Erythroblast (primary cell): ENCODE data around the gene KREMEN2.

Source experiments
- DNase-seq, 2 experiments: peaks; one replicate each; lab custom pipeline; 2025; lab: John Stamatoyannopoulos, UW
- GATA1 ChIP-seq: IDR thresholded peaks from 2 replicates; pipeline ENCODE4 v1.6.1; 2011; ENCODE audit warnings: low read depth, mild to moderate bottlenecking, control low read depth, low read length, moderate library complexity
- POLR2A ChIP-seq: IDR thresholded peaks from 2 replicates; pipeline ENCODE4 v1.6.1; 2011; ENCODE audit warnings: mild to moderate bottlenecking, low read length

The KREMEN2 gene

DNA sequence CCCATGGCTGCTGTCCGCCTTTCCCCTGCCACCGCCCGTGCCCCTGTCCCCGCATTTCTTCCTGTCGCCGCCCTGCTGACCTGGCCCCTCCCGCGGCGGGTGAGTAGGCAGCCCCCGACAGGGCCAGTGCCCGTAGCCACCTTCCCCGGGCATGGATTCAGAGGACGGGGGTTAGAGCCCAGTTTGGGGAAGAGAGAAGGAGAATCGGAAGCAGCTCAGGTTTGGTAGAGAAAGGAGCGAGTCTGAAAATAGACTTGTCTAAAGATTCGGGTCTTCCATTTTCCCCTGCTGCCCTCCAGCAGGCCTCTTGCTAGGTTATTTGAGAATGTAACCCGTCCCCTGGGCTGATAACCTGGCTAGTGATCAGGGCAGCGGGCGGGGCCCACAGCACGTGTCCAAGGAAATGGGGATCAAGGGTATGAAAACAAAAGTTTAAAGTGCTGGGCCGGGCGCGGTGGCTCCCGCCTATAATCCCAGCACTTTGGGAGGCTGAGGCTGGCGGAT is 40.8 kb downstream of the KREMEN2 start:
- DNase-seq = peak; percentile 68 to 70
- no peak for TF ChIP-seq GATA1
- TF ChIP-seq POLR2A = no peak

- TF ChIP-seq POLR2A (peak; percentile 29), GATA1 (no peak)
- DNase-seq = peak; percentile 62 to 76
Measured at GRCh38 chr16:3007059-3007956, 43.2 kb downstream of the KREMEN2 start.

DNA sequence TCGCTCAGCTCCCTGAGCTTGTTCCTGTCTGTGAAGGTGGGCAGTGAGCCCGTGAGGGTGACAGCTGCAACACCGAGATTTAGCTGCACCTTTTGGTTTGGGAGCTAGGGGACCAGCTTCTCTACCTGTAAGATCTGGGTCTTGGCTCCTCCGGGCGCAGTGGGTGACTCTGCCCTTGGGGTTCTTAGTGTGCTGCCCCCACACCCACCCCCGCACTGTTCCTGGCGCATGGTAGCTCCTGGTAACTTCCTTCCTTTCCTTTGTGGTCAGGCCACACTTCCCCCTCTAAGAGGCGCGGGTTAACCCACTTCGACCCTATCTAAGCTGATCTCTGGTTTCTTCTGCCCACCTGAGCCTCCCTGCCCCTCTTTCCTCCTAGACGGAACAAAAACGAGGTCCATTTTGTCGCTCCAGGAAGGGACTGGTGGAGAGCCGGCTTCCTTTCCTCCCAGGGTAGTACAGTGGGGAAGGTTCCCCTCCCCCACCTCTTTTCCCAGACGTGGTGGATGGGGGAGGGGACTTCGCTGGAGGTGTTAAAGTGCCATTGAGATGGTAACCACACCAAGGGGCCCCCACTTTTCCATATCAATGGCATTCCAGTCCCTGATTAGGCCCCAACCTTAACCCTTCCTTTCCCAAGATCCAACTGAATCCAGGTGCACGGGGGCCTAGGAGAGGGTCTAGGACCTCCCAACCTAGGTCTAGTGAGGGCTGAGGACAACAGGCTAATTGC is 44.0 kb downstream of the KREMEN2 start:
- DNase-seq = peak in 1 of 2 experiments; percentile 23
- no peak for TF ChIP-seq POLR2A
- no peak for TF ChIP-seq GATA1

- peak; percentile 31 to 50 for DNase-seq
- TF ChIP-seq GATA1 (no peak), POLR2A (no peak)
Measured at GRCh38 chr16:3008690-3009037, 44.6 kb downstream of the KREMEN2 start.

DNA sequence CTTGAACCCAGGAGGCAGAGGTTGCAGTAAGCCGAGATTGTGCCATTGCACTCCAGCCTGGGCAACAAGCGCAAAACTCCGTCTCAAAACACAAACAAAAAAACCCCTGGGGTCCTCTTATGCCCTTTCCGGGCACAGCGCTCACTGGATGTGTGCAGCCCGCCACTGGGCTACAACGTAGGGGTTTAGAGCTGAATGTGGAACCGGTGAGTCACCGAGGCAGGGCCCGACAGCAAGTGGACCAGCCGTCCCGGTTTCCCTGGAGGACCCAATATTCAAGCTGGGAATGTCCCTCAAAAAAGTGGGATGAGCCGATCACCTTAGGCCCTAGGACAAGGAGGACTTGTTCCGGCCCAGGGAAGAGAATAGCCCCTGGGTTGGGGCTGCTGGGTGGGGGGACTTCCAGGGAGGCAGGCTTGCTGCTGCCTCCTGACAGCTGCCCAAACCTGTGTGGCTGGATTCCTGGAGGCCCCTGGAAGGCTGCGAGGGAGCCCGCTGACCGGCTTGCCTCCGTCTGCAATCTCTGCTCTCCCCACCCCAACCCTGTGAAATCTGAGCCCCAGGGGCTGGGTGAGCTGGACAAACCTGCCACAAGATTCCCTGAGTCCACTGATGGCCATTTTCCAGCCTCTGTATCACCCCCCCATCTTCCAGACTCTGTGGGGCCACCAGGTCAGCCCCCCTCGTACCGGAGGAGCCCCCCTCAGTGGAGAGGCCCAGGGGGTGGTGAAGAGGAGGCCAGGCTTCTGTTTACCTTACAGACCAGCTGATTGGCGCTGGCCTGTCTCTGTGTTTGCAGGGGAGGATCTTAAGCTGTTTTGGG is 45.7 kb downstream of the KREMEN2 start:
- DNase-seq = no peak
- no peak for TF ChIP-seq POLR2A
- TF ChIP-seq GATA1 = no peak

DNA sequence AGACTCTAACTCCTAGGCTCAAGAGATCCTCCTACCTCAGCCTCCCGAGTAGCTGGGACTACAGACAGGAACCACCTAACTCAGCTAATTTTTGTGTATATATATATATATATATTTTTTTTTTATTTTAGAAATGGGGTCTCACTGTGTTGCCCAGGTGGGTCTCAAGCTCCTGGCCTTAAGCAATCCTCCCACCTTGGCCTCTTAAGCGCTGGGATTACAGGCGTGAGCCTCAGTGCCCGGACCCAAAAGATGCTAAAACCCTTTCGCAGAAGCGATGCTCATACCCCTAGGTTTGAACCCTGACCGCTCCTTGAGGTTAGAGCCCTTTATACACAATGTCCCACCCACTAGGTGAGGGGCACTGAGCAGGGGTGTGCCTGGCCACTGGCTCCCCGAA is 46.4 kb downstream of the KREMEN2 start:
- no peak for DNase-seq
- TF ChIP-seq GATA1 (no peak), POLR2A (no peak)

- DNase-seq = no peak
- TF ChIP-seq GATA1 (no peak), POLR2A (no peak)
Measured at GRCh38 chr16:3012246-3012645, 48.2 kb downstream of the KREMEN2 start.

GRCh38 chr16:3012828-3013420 is 48.8 kb downstream of the KREMEN2 start, which contains the start of gene CLDN9:
Gene CLDN9, plus strand, starts transcription at chr16:3012923. Its CDS starts 440 bp downstream, at chr16:3013363.
- DNase-seq = no peak
- TF ChIP-seq GATA1 (no peak), POLR2A (no peak)

DNA sequence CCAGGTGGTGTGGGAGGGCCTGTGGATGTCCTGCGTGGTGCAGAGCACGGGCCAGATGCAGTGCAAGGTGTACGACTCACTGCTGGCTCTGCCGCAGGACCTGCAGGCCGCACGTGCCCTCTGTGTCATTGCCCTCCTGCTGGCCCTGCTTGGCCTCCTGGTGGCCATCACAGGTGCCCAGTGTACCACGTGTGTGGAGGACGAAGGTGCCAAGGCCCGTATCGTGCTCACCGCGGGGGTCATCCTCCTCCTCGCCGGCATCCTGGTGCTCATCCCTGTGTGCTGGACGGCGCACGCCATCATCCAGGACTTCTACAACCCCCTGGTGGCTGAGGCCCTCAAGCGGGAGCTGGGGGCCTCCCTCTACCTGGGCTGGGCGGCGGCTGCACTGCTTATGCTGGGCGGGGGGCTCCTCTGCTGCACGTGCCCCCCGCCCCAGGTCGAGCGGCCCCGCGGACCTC is 49.4 kb downstream of the KREMEN2 start:
- no peak for TF ChIP-seq POLR2A
- TF ChIP-seq GATA1 = no peak
- DNase-seq = no peak

DNA sequence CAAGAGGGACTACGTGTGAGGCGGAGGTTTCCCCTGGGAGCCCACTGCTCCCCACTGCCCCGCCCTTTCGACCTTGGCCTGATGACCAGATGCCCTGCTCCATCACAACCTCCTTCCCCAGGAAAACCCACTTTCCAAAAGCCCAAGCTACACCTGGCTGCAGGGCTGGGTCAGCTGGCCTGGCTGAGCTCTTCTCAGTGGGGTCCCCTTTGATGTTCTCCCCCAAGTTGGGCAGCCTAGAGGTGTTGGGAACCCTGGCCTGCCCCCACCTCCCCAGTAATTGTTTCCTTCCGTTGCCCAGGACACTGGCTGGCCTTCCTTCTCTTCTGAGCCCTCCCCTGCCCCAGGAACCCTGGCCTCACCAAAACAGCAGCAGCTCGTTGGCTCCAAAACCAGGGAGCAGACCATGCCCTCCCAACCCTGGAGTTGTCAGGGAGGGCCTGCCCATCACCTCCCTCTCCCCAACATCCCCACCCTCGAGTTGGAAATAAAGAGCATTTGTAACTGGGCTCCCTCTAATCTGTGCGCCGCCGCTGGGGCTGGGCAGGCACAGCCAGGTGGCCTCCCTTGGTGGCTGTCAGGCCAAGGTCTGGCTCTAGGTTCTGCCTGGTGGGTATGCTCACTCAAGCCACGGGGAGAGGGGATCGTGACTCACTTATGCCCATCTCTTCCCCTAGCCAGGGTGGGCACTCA is 50.1 kb downstream of the KREMEN2 start:
- no peak for DNase-seq
- TF ChIP-seq GATA1 (no peak), POLR2A (no peak)

- no peak for DNase-seq
- TF ChIP-seq GATA1 (no peak), POLR2A (no peak)
Measured at GRCh38 chr16:3014971-3015370, 50.9 kb downstream of the KREMEN2 start.

DNA sequence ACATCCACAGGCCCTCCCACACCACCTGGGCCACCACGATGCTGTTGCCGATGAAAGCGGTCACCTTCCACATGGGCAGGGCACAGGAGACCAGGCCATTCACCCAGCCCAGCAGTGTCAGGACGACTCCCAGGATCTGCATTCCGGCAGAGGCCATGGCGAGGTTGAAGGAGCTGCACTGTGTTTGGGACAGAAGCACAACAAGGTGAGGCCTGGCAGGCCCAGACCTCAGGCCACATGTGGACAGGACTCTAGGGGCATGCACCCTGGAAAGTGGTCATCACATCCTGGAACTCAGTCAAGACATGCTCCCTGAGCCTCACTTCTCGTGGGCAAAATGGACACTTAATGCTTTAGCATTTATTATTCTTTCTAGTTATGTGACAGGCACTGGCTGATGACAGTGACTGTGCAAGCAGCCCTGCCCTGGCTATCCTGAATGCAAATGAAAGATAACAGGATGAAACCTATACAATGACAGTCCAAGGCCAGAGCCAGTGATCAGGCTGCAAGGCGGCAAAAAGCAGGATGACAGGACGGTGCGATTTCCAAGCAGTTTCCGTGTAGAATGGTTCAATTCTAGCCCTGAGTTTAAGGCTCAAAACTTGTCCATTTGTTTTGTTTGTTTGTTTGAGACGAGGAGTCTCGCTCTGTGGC is 51.9 kb downstream of the KREMEN2 start:
- TF ChIP-seq GATA1 (no peak), POLR2A (no peak)
- peak; percentile 65 to 84 for DNase-seq
